Panc1 (cell line): ENCODE results near the gene CKAP5.

Source experiments
- CTCF ChIP-seq: fragments of 450-650 bp; IDR thresholded peaks from 2 replicates; pipeline ENCODE4 v1.5.1; 2017; ENCODE audit warnings: mild to moderate bottlenecking
- POLR2AphosphoS5 ChIP-seq: IDR thresholded peaks from 2 replicates; pipeline ENCODE4 v1.6.1; 2012; ENCODE audit warnings: mild to moderate bottlenecking, low read depth, low read length, moderate library complexity
- TCF7L2 ChIP-seq: IDR thresholded peaks from 2 replicates; pipeline ENCODE4 v1.6.1; 2011; ENCODE audit warnings: mild to moderate bottlenecking, low read depth, low read length, inconsistent platforms

GRCh38 chr11:46776878-46777277 lies 69.2 kb downstream of the CKAP5 start:
- no peak for TF ChIP-seq CTCF
- no peak for TF ChIP-seq POLR2AphosphoS5
- no peak for TF ChIP-seq TCF7L2
